Measurements from ENCODE around the gene HHAT.

The HHAT gene

GRCh38 chr1:210292231-210292871 is 36.4 kb upstream of the HHAT start:
- H3K4me3 ChIP-seq (ENCODE audit: low read length): peak overlapping the region; percentile 50
- TF ChIP-seq CTCF (conservative IDR thresholded peaks at IDR 0.05; ENCODE audit: low read length): 0 out of 2 replicates have a peak, but pooled peaks have one; percentile 4
- peak; percentile 39 for DNase-seq (ENCODE audit: low read depth)

GRCh38 chr1:210293171-210293607 is 35.5 kb upstream of the HHAT start:
- TF ChIP-seq CTCF (conservative IDR thresholded peaks at IDR 0.05; ENCODE audit: low read length): no peak
- peak overlapping the region; percentile 50 for H3K4me3 ChIP-seq (ENCODE audit: low read length)
- DNase-seq (ENCODE audit: low read depth): peak; percentile 97

- H3K4me3 ChIP-seq (ENCODE audit: low read length): peak overlapping the region; percentile 22
- peak; percentile 87 for DNase-seq (ENCODE audit: low read depth)
- TF ChIP-seq CTCF (conservative IDR thresholded peaks at IDR 0.05; ENCODE audit: low read length): peak; percentile 19; the same call in 1 of the 2 replicates
Measured at GRCh38 chr1:210294999-210295745, 33.5 kb upstream of the HHAT start.

- no peak for DNase-seq (ENCODE audit: low read depth)
- TF ChIP-seq CTCF (conservative IDR thresholded peaks at IDR 0.05; ENCODE audit: low read length): no peak
- no peak overlapping the region for H3K4me3 ChIP-seq (ENCODE audit: low read length)
Measured at GRCh38 chr1:210296682-210297081, 32.0 kb upstream of the HHAT start.

- peak; percentile 35 for DNase-seq (ENCODE audit: low read depth)
Measured at GRCh38 chr1:210298296-210298695, 30.4 kb upstream of the HHAT start.

GRCh38 chr1:210298936-210299335 is 29.8 kb upstream of the HHAT start:
- TF ChIP-seq CTCF (conservative IDR thresholded peaks at IDR 0.05; ENCODE audit: low read length): no peak
- peak; percentile 53 for DNase-seq (ENCODE audit: low read depth)
- H3K4me3 ChIP-seq (ENCODE audit: low read length): no peak overlapping the region

More at GRCh38 chr1:210298296-210298695, 30.4 kb upstream of the HHAT start:
- no peak for TF ChIP-seq CTCF (conservative IDR thresholded peaks at IDR 0.05; ENCODE audit: low read length)
- H3K4me3 ChIP-seq (ENCODE audit: low read length): no peak overlapping the region

GRCh38 chr1:210299501-210299900 is 29.2 kb upstream of the HHAT start:
- DNase-seq (ENCODE audit: low read depth): no peak
- no peak overlapping the region for H3K4me3 ChIP-seq (ENCODE audit: low read length)

More at GRCh38 chr1:210299501-210299900, 29.2 kb upstream of the HHAT start:
- TF ChIP-seq CTCF (conservative IDR thresholded peaks at IDR 0.05; ENCODE audit: low read length): no peak

All from AG10803 (cell line).